HepG2 (cell line): Measurements from ENCODE around the gene P3H4. TPM values are rescaled to one million over a fixed set of nuclear protein-coding genes. Genes with fewer than 3 reads are reported as not detected.

Experiments
- ATF7 ChIP-seq, 2 experiments: fragments of 450-650 bp in 1 of 2; sonication (generic) in 1 of 2; formaldehyde crosslinking in 1 of 2; IDR thresholded peaks; 2 replicates each; pipeline versions ENCODE4 v1.4.0 to v1.6.1; 2016 to 2020; ENCODE audit warnings: antibody characterized with exemption in 1 of 2, mild to moderate bottlenecking in 1 of 2, missing genetic modification reagents in 1 of 2
- ATF7-NPFF ChIP-seq: sonication (generic); formaldehyde crosslinking; IDR thresholded peaks from 2 replicates; pipeline ENCODE4 v1.8.1; 2023; ENCODE audit warnings: mild to moderate bottlenecking, low read depth, missing genetic modification reagents, moderate library complexity
- GATAD1 ChIP-seq: IDR thresholded peaks from 2 replicates; pipeline ENCODE4 v1.6.1; 2016; ENCODE audit warnings: missing genetic modification reagents, missing compliant biosample characterization
- MAFK ChIP-seq, 2 experiments: IDR thresholded peaks in 1 of 2; conservative IDR thresholded peaks in 1 of 2; 2 replicates each; pipeline ENCODE4 v1.6.1; 2011; ENCODE audit warnings: improper control_type of control experiment in 2 of 2, low read length in 2 of 2
- MXI1 ChIP-seq: IDR thresholded peaks from 3 replicates; pipeline ENCODE4 v1.6.1; 2012; ENCODE audit warnings: low read depth, low read length, inconsistent platforms, borderline replicate concordance
- NONO ChIP-seq, 2 experiments: fragments of 450-650 bp in 1 of 2; sonication (generic) in 1 of 2; formaldehyde crosslinking in 1 of 2; IDR thresholded peaks in 1 of 2; conservative IDR thresholded peaks in 1 of 2; 2 replicates each; pipeline versions ENCODE4 v1.6.1 to v1.8.0; 2017 to 2022; ENCODE audit warnings: mild to moderate bottlenecking in 1 of 2, missing genetic modification reagents in 1 of 2, moderate library complexity in 1 of 2
- NR2F2 ChIP-seq: IDR thresholded peaks from 2 replicates; pipeline ENCODE4 v1.6.1; 2012; ENCODE audit warnings: low read depth, inconsistent platforms, borderline replicate concordance
- NR3C1 ChIP-seq: sonication (generic); formaldehyde crosslinking; IDR thresholded peaks from 2 replicates; pipeline ENCODE4 v1.4.0; 2020; ENCODE audit warnings: missing genetic modification reagents
- POLR2A ChIP-seq, 2 experiments: IDR thresholded peaks; 2 replicates each; pipeline ENCODE4 v1.6.1; 2011; ENCODE audit warnings: low read depth in 2 of 2, low read length in 2 of 2, mild to moderate bottlenecking in 1 of 2, moderate library complexity in 1 of 2; ENCODE audit not compliant: insufficient read depth in 1 of 2
- RXRA ChIP-seq: sonication (generic); formaldehyde crosslinking; IDR thresholded peaks from 2 replicates; pipeline ENCODE4 v1.5.1; 2020; ENCODE audit warnings: missing genetic modification reagents
- RXRB ChIP-seq: IDR thresholded peaks from 2 replicates; pipeline ENCODE4 v1.6.1; 2016; ENCODE audit warnings: borderline replicate concordance, missing genetic modification reagents, missing compliant biosample characterization
- TCF12 ChIP-seq, 2 experiments: fragments of 450-650 bp in 1 of 2; sonication (generic) in 1 of 2; formaldehyde crosslinking in 1 of 2; IDR thresholded peaks; 2 replicates each; pipeline versions ENCODE4 v1.6.1 to v1.8.0; 2017 to 2022; ENCODE audit warnings: antibody characterized with exemption in 1 of 2, mild to moderate bottlenecking in 1 of 2, missing genetic modification reagents in 1 of 2, moderate library complexity in 1 of 2
- ZFP36L1 ChIP-seq: sonication (generic); formaldehyde crosslinking; IDR thresholded peaks from 2 replicates; pipeline ENCODE4 v1.8.0; 2022; ENCODE audit warnings: mild to moderate bottlenecking, missing genetic modification reagents, moderate library complexity
- ZFP37 ChIP-seq: sonication (generic); formaldehyde crosslinking; IDR thresholded peaks from 2 replicates; pipeline ENCODE4 v1.4.0; 2020; ENCODE audit warnings: missing genetic modification reagents, borderline replicate concordance
- ZNF274 ChIP-seq: sonication (generic); formaldehyde crosslinking; IDR thresholded peaks from 2 replicates; pipeline ENCODE4 v1.5.1; 2020; ENCODE audit warnings: mild to moderate bottlenecking, missing genetic modification reagents
- ZNF552 ChIP-seq: sonication (generic); formaldehyde crosslinking; IDR thresholded peaks from 2 replicates; pipeline ENCODE4 v1.9.0; 2022; ENCODE audit warnings: missing genetic modification reagents, mild to moderate bottlenecking, borderline replicate concordance
- ZNF629 ChIP-seq: sonication (generic); formaldehyde crosslinking; conservative IDR thresholded peaks from 2 replicates; pipeline ENCODE4 v1.5.0; 2020; ENCODE audit warnings: missing genetic modification reagents
- polyA plus RNA-seq, 8 experiments: library from polyadenylated mRNA; depleted of rRNA in 3 of 8; stranded (reverse) in 7 of 8; unstranded in 1 of 8; fragments of >200 nt; fragmentation: Illumina TruSeq in 4 of 8; extraction: Trizol in 4 of 8; gene quantifications; 2 replicates each; pipeline versions ENCODE4 v1.2.1 to v1.2.3, GENCODE V29; 2011 to 2016; ENCODE audit warnings: low read depth in 4 of 8, missing spikeins in 1 of 8, mixed read lengths in 1 of 8; ENCODE audit not compliant: insufficient read depth in 1 of 8
- total RNA-seq, 5 experiments: library from RNA; depleted of rRNA; stranded (reverse); fragments of >200 nt; fragmentation: Illumina TruSeq; extraction: Trizol; gene quantifications; 2 replicates each; pipeline ENCODE4 v1.2.3, GENCODE V29; 2016; ENCODE audit warnings: low read depth in 1 of 5
- TF ChIP-seq, protein P1 (sequence below): sonication (generic); formaldehyde crosslinking; IDR thresholded peaks from 2 replicates; pipeline ENCODE4 v1.4.0; 2020; ENCODE audit warnings: missing genetic modification reagents
- TF ChIP-seq, protein P2 (sequence below): sonication (generic); formaldehyde crosslinking; IDR thresholded peaks from 2 replicates; pipeline ENCODE4 v1.4.0; 2020; ENCODE audit warnings: missing genetic modification reagents, borderline replicate concordance
- TF ChIP-seq, protein P3 (sequence below): sonication (generic); formaldehyde crosslinking; conservative IDR thresholded peaks from 2 replicates; pipeline ENCODE4 v1.8.0; 2022; ENCODE audit warnings: mild to moderate bottlenecking, moderate library complexity, missing genetic modification reagents

The P3H4 gene
- total and polyA plus RNA-seq, 2 of the 13 experiments (the other 11 are each of a cell fraction or from before 2014, with no cell fraction given) = 37.1 to 50.6 TPM

DNA sequence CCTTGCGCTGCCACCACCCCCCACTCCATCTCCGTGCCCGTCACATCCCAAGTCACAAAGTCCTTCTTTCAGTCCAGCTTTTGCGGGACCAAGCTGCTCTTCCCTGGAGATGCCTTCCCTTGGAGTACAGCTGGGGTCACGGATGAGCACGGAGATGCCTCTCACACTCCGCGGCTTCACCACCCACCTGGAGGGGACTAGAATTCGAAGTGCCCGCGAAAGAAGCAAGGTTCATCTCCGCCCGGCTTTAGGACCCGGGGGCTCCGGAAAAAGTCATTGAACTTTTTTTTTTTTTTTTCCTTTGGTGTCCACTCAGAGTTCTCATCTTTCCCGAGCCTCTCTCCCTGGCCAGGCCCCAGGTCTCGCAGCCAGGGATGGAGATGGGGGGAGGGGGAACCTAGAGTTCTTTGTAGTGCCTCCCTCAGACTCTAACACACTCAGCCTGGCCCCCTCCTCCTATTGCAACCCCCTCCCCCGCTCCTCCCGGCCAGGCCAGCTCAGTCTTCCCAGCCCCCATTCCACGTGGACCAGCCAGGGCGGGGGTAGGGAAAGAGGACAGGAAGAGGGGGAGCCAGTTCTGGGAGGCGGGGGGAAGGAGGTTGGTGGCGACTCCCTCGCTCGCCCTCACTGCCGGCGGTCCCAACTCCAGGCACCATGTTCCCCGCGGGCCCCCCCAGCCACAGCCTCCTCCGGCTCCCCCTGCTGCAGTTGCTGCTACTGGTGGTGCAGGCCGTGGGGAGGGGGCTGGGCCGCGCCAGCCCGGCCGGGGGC lies 817 bp upstream of the P3H4 start, which contains the start of gene FKBP10 (continued):
- no peak for TF ChIP-seq ATF7 (IDR thresholded peaks at IDR 0.05)
- TF ChIP-seq ATF7 (CRISPR knock-in tag; IDR thresholded peaks at IDR 0.05) = no peak
- peak; percentile 20; the same call in 1 of the 2 replicates for TF ChIP-seq NR2F2
- TF ChIP-seq, protein P1, sequence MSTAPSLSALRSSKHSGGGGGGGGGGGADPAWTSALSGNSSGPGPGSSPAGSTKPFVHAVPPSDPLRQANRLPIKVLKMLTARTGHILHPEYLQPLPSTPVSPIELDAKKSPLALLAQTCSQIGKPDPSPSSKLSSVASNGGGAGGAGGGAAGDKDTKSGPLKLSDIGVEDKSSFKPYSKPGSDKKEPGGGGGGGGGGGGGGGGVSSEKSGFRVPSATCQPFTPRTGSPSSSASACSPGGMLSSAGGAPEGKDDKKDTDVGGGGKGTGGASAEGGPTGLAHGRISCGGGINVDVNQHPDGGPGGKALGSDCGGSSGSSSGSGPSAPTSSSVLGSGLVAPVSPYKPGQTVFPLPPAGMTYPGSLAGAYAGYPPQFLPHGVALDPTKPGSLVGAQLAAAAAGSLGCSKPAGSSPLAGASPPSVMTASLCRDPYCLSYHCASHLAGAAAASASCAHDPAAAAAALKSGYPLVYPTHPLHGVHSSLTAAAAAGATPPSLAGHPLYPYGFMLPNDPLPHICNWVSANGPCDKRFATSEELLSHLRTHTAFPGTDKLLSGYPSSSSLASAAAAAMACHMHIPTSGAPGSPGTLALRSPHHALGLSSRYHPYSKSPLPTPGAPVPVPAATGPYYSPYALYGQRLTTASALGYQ (CRISPR knock-in tag) = no peak
- no peak for TF ChIP-seq ZNF552 (CRISPR knock-in tag)
- no peak for TF ChIP-seq ZFP36L1 (CRISPR knock-in tag)
- no peak for TF ChIP-seq MAFK (conservative IDR thresholded peaks at IDR 0.05 in 1 of 2, IDR thresholded peaks at IDR 0.05 in 1 of 2; ENCODE audit: low read length in 2 of 2)
- no peak; the same call in 1 of the 2 replicates for TF ChIP-seq GATAD1 (CRISPR knock-in tag)
- TF ChIP-seq TCF12 (IDR thresholded peaks at IDR 0.05) = no peak
- no peak for TF ChIP-seq TCF12 (CRISPR knock-in tag; IDR thresholded peaks at IDR 0.05)
- TF ChIP-seq ZNF274 (CRISPR knock-in tag) = no peak
- no peak; the same call in 1 of the 2 replicates for TF ChIP-seq RXRA (CRISPR knock-in tag)
- no peak for TF ChIP-seq ZFP37 (CRISPR knock-in tag)
- TF ChIP-seq ATF7-NPFF (CRISPR knock-in tag) = no peak
- TF ChIP-seq ZNF629 = no peak
- TF ChIP-seq MXI1 = peak; percentile 85; the same call in 2 of the 3 replicates
- TF ChIP-seq POLR2A (IDR thresholded peaks at IDR 0.05; ENCODE audit: insufficient read depth in 1 of 2, low read depth in 2 of 2, low read length in 2 of 2) = peak; percentile 53 to 86
- no peak for TF ChIP-seq NR3C1 (CRISPR knock-in tag)
- no peak for TF ChIP-seq NONO (IDR thresholded peaks at IDR 0.05)
- peak; percentile 78 for TF ChIP-seq NONO (CRISPR knock-in tag; conservative IDR thresholded peaks at IDR 0.05)
- TF ChIP-seq RXRB (CRISPR knock-in tag) = peak; percentile 59; the same call in 1 of the 2 replicates
- TF ChIP-seq, protein P2, sequence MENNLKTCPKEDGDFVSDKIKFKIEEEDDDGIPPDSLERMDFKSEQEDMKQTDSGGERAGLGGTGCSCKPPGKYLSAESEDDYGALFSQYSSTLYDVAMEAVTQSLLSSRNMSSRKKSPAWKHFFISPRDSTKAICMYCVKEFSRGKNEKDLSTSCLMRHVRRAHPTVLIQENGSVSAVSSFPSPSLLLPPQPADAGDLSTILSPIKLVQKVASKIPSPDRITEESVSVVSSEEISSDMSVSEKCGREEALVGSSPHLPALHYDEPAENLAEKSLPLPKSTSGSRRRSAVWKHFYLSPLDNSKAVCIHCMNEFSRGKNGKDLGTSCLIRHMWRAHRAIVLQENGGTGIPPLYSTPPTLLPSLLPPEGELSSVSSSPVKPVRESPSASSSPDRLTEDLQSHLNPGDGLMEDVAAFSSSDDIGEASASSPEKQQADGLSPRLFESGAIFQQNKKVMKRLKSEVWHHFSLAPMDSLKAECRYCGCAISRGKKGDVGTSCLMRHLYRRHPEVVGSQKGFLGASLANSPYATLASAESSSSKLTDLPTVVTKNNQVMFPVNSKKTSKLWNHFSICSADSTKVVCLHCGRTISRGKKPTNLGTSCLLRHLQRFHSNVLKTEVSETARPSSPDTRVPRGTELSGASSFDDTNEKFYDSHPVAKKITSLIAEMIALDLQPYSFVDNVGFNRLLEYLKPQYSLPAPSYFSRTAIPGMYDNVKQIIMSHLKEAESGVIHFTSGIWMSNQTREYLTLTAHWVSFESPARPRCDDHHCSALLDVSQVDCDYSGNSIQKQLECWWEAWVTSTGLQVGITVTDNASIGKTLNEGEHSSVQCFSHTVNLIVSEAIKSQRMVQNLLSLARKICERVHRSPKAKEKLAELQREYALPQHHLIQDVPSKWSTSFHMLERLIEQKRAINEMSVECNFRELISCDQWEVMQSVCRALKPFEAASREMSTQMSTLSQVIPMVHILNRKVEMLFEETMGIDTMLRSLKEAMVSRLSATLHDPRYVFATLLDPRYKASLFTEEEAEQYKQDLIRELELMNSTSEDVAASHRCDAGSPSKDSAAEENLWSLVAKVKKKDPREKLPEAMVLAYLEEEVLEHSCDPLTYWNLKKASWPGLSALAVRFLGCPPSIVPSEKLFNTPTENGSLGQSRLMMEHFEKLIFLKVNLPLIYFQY (CRISPR knock-in tag) = no peak
- TF ChIP-seq, protein P3, sequence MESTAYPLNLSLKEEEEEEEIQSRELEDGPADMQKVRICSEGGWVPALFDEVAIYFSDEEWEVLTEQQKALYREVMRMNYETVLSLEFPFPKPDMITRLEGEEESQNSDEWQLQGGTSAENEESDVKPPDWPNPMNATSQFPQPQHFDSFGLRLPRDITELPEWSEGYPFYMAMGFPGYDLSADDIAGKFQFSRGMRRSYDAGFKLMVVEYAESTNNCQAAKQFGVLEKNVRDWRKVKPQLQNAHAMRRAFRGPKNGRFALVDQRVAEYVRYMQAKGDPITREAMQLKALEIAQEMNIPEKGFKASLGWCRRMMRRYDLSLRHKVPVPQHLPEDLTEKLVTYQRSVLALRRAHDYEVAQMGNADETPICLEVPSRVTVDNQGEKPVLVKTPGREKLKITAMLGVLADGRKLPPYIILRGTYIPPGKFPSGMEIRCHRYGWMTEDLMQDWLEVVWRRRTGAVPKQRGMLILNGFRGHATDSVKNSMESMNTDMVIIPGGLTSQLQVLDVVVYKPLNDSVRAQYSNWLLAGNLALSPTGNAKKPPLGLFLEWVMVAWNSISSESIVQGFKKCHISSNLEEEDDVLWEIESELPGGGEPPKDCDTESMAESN (CRISPR knock-in tag) = no peak; the same call in 1 of the 2 replicates
